ENCODE measurements around the gene PNKP.

Gene PNKP

DNA sequence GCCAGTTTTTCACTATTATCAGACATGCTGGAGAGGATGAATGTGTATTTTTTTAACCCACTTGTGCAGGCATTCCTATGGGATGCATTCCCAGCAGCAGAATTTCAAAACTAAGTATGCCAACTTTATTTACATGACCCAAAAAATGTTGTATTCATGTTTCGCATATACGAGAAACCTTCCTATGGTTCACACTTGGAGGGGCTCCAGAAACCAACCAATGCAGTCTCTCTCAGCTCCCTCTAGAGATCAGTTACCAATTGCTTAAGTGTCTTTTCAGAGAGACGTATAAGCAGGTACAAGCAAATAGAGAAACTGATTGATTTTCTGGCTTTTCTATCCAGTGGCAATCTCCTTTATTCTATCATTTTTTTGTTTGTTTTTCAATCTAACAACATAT, 22.0 kb downstream of the PNKP start:
- no peak overlapping the region for H4K8ac ChIP-seq (ENCODE audit: low read depth, low read length)
- no CpG with 5 or more reads among the region's 3 CpGs for WGBS, 2 donors (ENCODE audit: extremely low coverage in 2 of 2, insufficient read length in 2 of 2, insufficient replicate concordance in 1 of 2)
- no peak overlapping the region for H2BK12ac ChIP-seq (ENCODE audit: low read length)
- H4K91ac ChIP-seq (ENCODE audit: low read depth, low read length, poor library complexity): no peak overlapping the region
- H3K27ac ChIP-seq (replicated peaks; ENCODE audit: low read length): no peak overlapping the region
- H3K9me3 ChIP-seq (replicated peaks in 1 of 2; ENCODE audit: control insufficient read depth in 2 of 2, insufficient read depth in 1 of 2, low read depth in 1 of 2, low read length in 2 of 2): peaks cover 6 to 13% of the 10 kb centered on the region in 2 donors
- H3K4me1 ChIP-seq (ENCODE audit: control insufficient read depth in 2 of 2, insufficient read depth in 1 of 2, low read depth in 1 of 2, low read length in 2 of 2): peaks cover 2 to 3% of the 10 kb centered on the region in 2 donors
- no peak overlapping the region for H2AFZ ChIP-seq (ENCODE audit: low read length)
- H3K36me3 ChIP-seq (replicated peaks in 1 of 2; ENCODE audit: control insufficient read depth in 2 of 2, insufficient read depth in 2 of 2, low read length in 2 of 2): peaks cover 14 to 59% of the 10 kb centered on the region in 2 donors
- H3K27me3 ChIP-seq (ENCODE audit: control insufficient read depth in 3 of 3, insufficient read depth in 3 of 3, low read depth in 1 of 3, low read length in 3 of 3): no peaks in the 10 kb centered on the region
- H3K23ac ChIP-seq (ENCODE audit: low read depth, low read length, poor library complexity): no peak overlapping the region
- no peak overlapping the region for H3K4me2 ChIP-seq (ENCODE audit: insufficient read depth, low read length, poor library complexity, severe bottlenecking)
- DNase-seq (ENCODE audit: low spot score): no peak
- H3K79me1 ChIP-seq (ENCODE audit: low read depth, low read length): no peaks in the 10 kb centered on the region
- H2BK5ac ChIP-seq (ENCODE audit: low read length): no peak overlapping the region
- H2BK120ac ChIP-seq (ENCODE audit: low read depth, low read length): no peak overlapping the region
- no peak overlapping the region for H3K9ac ChIP-seq (ENCODE audit: low read depth, low read length, poor library complexity)
- H3K18ac ChIP-seq (ENCODE audit: low read length): no peak overlapping the region
- no peak overlapping the region for H2BK15ac ChIP-seq (ENCODE audit: low read length)
- H3K14ac ChIP-seq (ENCODE audit: low read length): no peak overlapping the region
- no peak overlapping the region for H3K4ac ChIP-seq (ENCODE audit: low read length)
- H3K4me3 ChIP-seq (ENCODE audit: low read length in 2 of 2): no peak overlapping the region
- no peak overlapping the region for H2AK5ac ChIP-seq (ENCODE audit: low read depth, low read length)

DNA sequence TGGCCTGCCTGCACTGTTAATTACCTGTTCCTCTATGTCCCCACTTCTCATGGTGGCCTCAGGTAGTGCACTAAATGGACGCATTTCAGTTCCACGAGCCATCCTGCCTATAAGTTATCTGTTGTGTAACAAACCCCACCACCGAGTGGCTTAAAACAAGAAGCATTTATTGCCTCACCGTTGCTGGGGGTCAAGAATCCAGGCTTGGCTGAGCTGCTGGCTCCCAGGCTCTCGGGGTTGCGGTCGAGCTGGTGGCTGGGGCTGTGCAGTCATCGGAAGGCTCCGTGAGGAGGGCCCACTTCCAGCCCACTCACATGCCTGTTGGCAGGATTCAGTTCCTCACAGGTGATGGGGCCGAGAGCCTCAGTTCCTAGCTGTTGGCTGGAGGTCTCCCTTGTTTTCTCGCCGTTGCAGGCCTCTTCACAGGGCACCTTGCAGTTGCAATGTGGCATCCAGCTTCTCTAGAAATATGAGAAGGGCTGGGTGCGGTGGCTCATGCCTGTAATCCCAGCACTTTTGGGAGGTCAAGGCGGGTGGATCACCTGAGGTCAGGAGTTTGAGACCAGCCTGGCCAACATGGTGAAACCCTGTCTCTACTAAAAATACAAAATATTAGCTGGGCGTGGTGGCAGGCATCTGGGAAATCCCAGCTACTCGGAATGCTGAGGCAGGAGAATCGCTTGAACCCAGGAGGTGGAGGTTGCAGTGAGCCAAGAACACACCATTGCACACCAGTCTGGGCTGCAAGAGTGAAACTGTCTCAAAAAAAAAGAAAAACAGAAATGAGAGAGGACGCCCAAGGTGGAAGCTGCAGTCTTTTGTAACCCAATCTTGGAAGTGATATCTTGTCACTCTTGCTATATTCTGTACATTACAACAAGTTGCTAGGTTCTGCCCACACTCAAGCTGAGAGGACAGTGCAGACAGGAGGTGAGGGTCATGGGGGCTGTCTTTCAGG, 23.0 kb downstream of the PNKP start:
- Histone ChIP-seq H2BK15ac (ENCODE audit: low read length) (no peak overlapping the region), H3K9ac (ENCODE audit: low read depth, low read length, poor library complexity) (no peak overlapping the region), H2AK5ac (ENCODE audit: low read depth, low read length) (no peak overlapping the region), H3K4ac (ENCODE audit: low read length) (no peak overlapping the region), H3K4me2 (ENCODE audit: insufficient read depth, low read length, poor library complexity, severe bottlenecking) (no peak overlapping the region), H3K36me3 (replicated peaks in 1 of 2; ENCODE audit: control insufficient read depth in 2 of 2, insufficient read depth in 2 of 2, low read length in 2 of 2) (peaks cover 16 to 59% of the 10 kb centered on the region in 2 donors), H3K27ac (replicated peaks; ENCODE audit: low read length) (no peak overlapping the region), H3K9me3 (replicated peaks in 1 of 2; ENCODE audit: control insufficient read depth in 2 of 2, insufficient read depth in 1 of 2, low read depth in 1 of 2, low read length in 2 of 2) (peaks cover 4 to 12% of the 10 kb centered on the region in 2 donors), H3K14ac (ENCODE audit: low read length) (no peak overlapping the region), H2AFZ (ENCODE audit: low read length) (no peak overlapping the region), H3K18ac (ENCODE audit: low read length) (no peak overlapping the region), H2BK5ac (ENCODE audit: low read length) (no peak overlapping the region), H3K27me3 (ENCODE audit: control insufficient read depth in 3 of 3, insufficient read depth in 3 of 3, low read depth in 1 of 3, low read length in 3 of 3) (no peaks in the 10 kb centered on the region), H3K4me1 (ENCODE audit: control insufficient read depth in 2 of 2, insufficient read depth in 1 of 2, low read depth in 1 of 2, low read length in 2 of 2) (no peaks in the 10 kb centered on the region), H3K23ac (ENCODE audit: low read depth, low read length, poor library complexity) (no peak overlapping the region), H4K8ac (ENCODE audit: low read depth, low read length) (no peak overlapping the region), H3K79me1 (ENCODE audit: low read depth, low read length) (no peaks in the 10 kb centered on the region), H3K4me3 (ENCODE audit: low read length in 2 of 2) (no peak overlapping the region), H2BK12ac (ENCODE audit: low read length) (no peak overlapping the region), H2BK120ac (ENCODE audit: low read depth, low read length) (no peak overlapping the region), H4K91ac (ENCODE audit: low read depth, low read length, poor library complexity) (no peak overlapping the region)
- no CpG with 5 or more reads among the region's 18 CpGs for WGBS, 2 donors (ENCODE audit: extremely low coverage in 2 of 2, insufficient read length in 2 of 2, insufficient replicate concordance in 1 of 2)
- no peak for DNase-seq (ENCODE audit: low spot score)

DNA sequence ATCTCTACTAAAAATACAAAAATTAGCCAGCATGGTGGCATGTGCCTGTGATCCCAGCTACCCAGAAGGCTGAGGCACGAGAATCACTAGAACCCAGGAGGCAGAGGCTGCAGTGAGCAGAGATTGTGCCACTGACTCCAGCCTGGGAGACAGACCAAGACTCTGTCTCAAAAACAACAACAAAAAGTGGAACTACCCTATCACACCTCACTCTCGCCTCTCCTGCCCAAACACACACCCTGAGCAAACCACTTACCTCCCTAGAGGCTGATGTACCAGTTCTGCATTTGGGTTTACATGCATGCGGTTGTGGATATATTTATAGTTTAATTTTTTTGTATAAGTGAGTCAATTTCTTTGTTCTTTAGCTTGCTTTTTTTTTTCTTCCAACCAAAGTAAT, 24.1 kb downstream of the PNKP start:
- no peaks in the 10 kb centered on the region for H3K27me3 ChIP-seq (ENCODE audit: control insufficient read depth in 3 of 3, insufficient read depth in 3 of 3, low read depth in 1 of 3, low read length in 3 of 3)
- DNase-seq (ENCODE audit: low spot score): no peak
- H3K18ac ChIP-seq (ENCODE audit: low read length): no peak overlapping the region
- no peak overlapping the region for H4K8ac ChIP-seq (ENCODE audit: low read depth, low read length)
- H3K4me1 ChIP-seq (ENCODE audit: control insufficient read depth in 2 of 2, insufficient read depth in 1 of 2, low read depth in 1 of 2, low read length in 2 of 2): no peaks in the 10 kb centered on the region
- no peak overlapping the region for H2AFZ ChIP-seq (ENCODE audit: low read length)
- H3K23ac ChIP-seq (ENCODE audit: low read depth, low read length, poor library complexity): no peak overlapping the region
- no peak overlapping the region for H2BK15ac ChIP-seq (ENCODE audit: low read length)
- no peak overlapping the region for H3K4me2 ChIP-seq (ENCODE audit: insufficient read depth, low read length, poor library complexity, severe bottlenecking)
- no peak overlapping the region for H3K4me3 ChIP-seq (ENCODE audit: low read length in 2 of 2)
- no peaks in the 10 kb centered on the region for H3K79me1 ChIP-seq (ENCODE audit: low read depth, low read length)
- no peak overlapping the region for H3K9ac ChIP-seq (ENCODE audit: low read depth, low read length, poor library complexity)
- H3K9me3 ChIP-seq (replicated peaks in 1 of 2; ENCODE audit: control insufficient read depth in 2 of 2, insufficient read depth in 1 of 2, low read depth in 1 of 2, low read length in 2 of 2): peaks cover under 1 to 1% of the 10 kb centered on the region in 2 donors
- H2BK5ac ChIP-seq (ENCODE audit: low read length): no peak overlapping the region
- no peak overlapping the region for H3K14ac ChIP-seq (ENCODE audit: low read length)
- no peak overlapping the region for H2BK12ac ChIP-seq (ENCODE audit: low read length)
- WGBS, 2 donors (ENCODE audit: extremely low coverage in 2 of 2, insufficient read length in 2 of 2, insufficient replicate concordance in 1 of 2): no CpG with 5 or more reads among the region's 3 CpGs
- H2AK5ac ChIP-seq (ENCODE audit: low read depth, low read length): no peak overlapping the region
- H3K36me3 ChIP-seq (replicated peaks in 1 of 2; ENCODE audit: control insufficient read depth in 2 of 2, insufficient read depth in 2 of 2, low read length in 2 of 2): peaks cover 24 to 59% of the 10 kb centered on the region in 2 donors
- H2BK120ac ChIP-seq (ENCODE audit: low read depth, low read length): no peak overlapping the region
- no peak overlapping the region for H3K27ac ChIP-seq (replicated peaks; ENCODE audit: low read length)
- no peak overlapping the region for H3K4ac ChIP-seq (ENCODE audit: low read length)
- H4K91ac ChIP-seq (ENCODE audit: low read depth, low read length, poor library complexity): no peak overlapping the region

DNA sequence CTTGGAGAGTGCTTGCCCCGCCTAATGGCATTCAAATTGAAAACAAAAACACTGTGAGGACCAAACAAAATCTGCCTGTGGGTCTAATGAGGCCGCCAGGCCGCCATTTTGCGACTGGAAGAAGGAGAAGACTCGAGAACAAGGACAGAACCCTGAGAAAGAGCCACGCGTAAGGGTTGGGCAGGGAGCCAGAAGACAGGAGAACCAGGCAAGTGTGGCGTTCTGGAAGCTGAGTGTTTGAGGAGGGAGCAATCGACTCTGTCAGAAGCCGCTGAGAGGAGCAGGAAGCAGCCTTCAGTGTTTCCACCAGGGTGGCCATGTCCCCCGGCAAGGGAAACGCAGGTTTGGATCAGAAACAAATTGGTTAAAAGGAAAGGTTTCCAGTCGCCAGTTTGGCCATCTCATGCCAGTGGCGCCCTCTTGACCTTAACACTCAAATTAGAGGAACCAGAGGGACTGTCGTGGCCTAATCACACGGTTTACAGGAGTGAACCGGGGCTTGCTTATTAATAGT, 26.6 kb downstream of the PNKP start:
- H2BK12ac ChIP-seq (ENCODE audit: low read length): no peak overlapping the region
- DNase-seq (ENCODE audit: low spot score): no peak
- no peak overlapping the region for H3K4ac ChIP-seq (ENCODE audit: low read length)
- H3K27me3 ChIP-seq (ENCODE audit: control insufficient read depth in 3 of 3, insufficient read depth in 3 of 3, low read depth in 1 of 3, low read length in 3 of 3): no peaks in the 10 kb centered on the region
- H3K36me3 ChIP-seq (replicated peaks in 1 of 2; ENCODE audit: control insufficient read depth in 2 of 2, insufficient read depth in 2 of 2, low read length in 2 of 2): peaks cover 42 to 71% of the 10 kb centered on the region in 2 donors
- H2BK5ac ChIP-seq (ENCODE audit: low read length): no peak overlapping the region
- H3K14ac ChIP-seq (ENCODE audit: low read length): no peak overlapping the region
- no peaks in the 10 kb centered on the region for H3K9me3 ChIP-seq (replicated peaks in 1 of 2; ENCODE audit: control insufficient read depth in 2 of 2, insufficient read depth in 1 of 2, low read depth in 1 of 2, low read length in 2 of 2)
- no peaks in the 10 kb centered on the region for H3K4me1 ChIP-seq (ENCODE audit: control insufficient read depth in 2 of 2, insufficient read depth in 1 of 2, low read depth in 1 of 2, low read length in 2 of 2)
- no peak overlapping the region for H2AFZ ChIP-seq (ENCODE audit: low read length)
- H3K4me3 ChIP-seq (ENCODE audit: low read length in 2 of 2): no peak overlapping the region
- H4K8ac ChIP-seq (ENCODE audit: low read depth, low read length): peak overlapping the region; percentile 66
- no peak overlapping the region for H2AK5ac ChIP-seq (ENCODE audit: low read depth, low read length)
- H3K18ac ChIP-seq (ENCODE audit: low read length): peak overlapping the region; percentile 4
- no CpG with 5 or more reads among the region's 17 CpGs for WGBS, 2 donors (ENCODE audit: extremely low coverage in 2 of 2, insufficient read length in 2 of 2, insufficient replicate concordance in 1 of 2)
- no peak overlapping the region for H4K91ac ChIP-seq (ENCODE audit: low read depth, low read length, poor library complexity)
- no peak overlapping the region for H3K27ac ChIP-seq (replicated peaks; ENCODE audit: low read length)
- no peak overlapping the region for H3K23ac ChIP-seq (ENCODE audit: low read depth, low read length, poor library complexity)
- no peak overlapping the region for H3K4me2 ChIP-seq (ENCODE audit: insufficient read depth, low read length, poor library complexity, severe bottlenecking)
- no peak overlapping the region for H2BK15ac ChIP-seq (ENCODE audit: low read length)
- no peak overlapping the region for H3K9ac ChIP-seq (ENCODE audit: low read depth, low read length, poor library complexity)
- no peaks in the 10 kb centered on the region for H3K79me1 ChIP-seq (ENCODE audit: low read depth, low read length)
- H2BK120ac ChIP-seq (ENCODE audit: low read depth, low read length): no peak overlapping the region

All from neuronal stem cell (in vitro differentiated cells).